IMR-90 (cell line): ENCODE data around the gene DNM3. TPM values are rescaled to one million over a fixed set of nuclear protein-coding genes. Genes with fewer than 3 reads are reported as not detected.

Source experiments
- ATAC-seq: fragments of 200-7000 bp; cut with Tn5 transposase; 2 replicates; pipeline ENCODE4 v1.9.1; 2020; ENCODE audit warnings: low read depth, mild to moderate bottlenecking, moderate library complexity
- BruUV-seq: library from RNA; stranded (reverse); fragments of 400-500 nt; replicated peaks from 2 replicates; lab custom pipeline; 2021; lab: Mats Ljungman, UMichigan
- CTCF ChIA-PET: fragments of 300-600 bp; formaldehyde crosslinking; extraction: SDS; loops from one replicate; lab custom pipeline; 2021; ENCODE audit warnings: antibody characterized with exemption; lab: Yijun Ruan, JAX
- POLR2A ChIA-PET: fragments of 300-600 bp; sonication (Branson Sonifier 250); formaldehyde crosslinking; loops from one replicate; lab custom pipeline; 2022; ENCODE audit warnings: antibody characterized with exemption; ENCODE audit not compliant: unreplicated experiment; lab: Charles Lee
- DNase-seq: peaks from one replicate; pipeline ENCODE4 v3.0.0; 2013
- H2AFZ ChIP-seq: replicated peaks from 2 replicates; pipeline ENCODE3; 2013; ENCODE audit warnings: low read length, mild to moderate bottlenecking; ENCODE audit not compliant: poor library complexity
- H2AK5ac ChIP-seq: 2 replicates; pipeline ENCODE4 v1.6.1; 2013; ENCODE audit warnings: low read depth, low read length, inconsistent platforms
- H2AK9ac ChIP-seq: replicated peaks from 2 replicates; pipeline ENCODE3; 2013; ENCODE audit warnings: mild to moderate bottlenecking, low read depth, low read length, moderate library complexity; ENCODE audit not compliant: poor library complexity
- H2BK120ac ChIP-seq: 2 replicates; pipeline ENCODE4 v1.6.1; 2013; ENCODE audit warnings: low read depth, low read length, inconsistent platforms
- H2BK15ac ChIP-seq: 3 replicates; pipeline ENCODE4 v1.6.1; 2013; ENCODE audit warnings: low read depth, low read length, inconsistent platforms
- H2BK20ac ChIP-seq: 2 replicates; pipeline ENCODE4 v1.6.1; 2013; ENCODE audit warnings: low read depth, mild to moderate bottlenecking, inconsistent platforms, low read length, moderate library complexity
- H2BK5ac ChIP-seq: 2 replicates; pipeline ENCODE4 v1.6.1; 2013; ENCODE audit warnings: mild to moderate bottlenecking, low read depth, low read length, inconsistent platforms; ENCODE audit not compliant: poor library complexity, severe bottlenecking
- H3K14ac ChIP-seq: replicated peaks from 2 replicates; pipeline ENCODE4 v1.6.1; 2013; ENCODE audit warnings: low read depth, low read length, inconsistent platforms
- H3K18ac ChIP-seq: 2 replicates; pipeline ENCODE4 v1.6.1; 2013; ENCODE audit warnings: low read depth, low read length, control low read depth
- H3K23ac ChIP-seq: 2 replicates; pipeline ENCODE4 v1.6.1; 2013; ENCODE audit warnings: low read depth, low read length, inconsistent platforms
- H3K27ac ChIP-seq: 2 replicates; pipeline ENCODE4 v1.5.1; 2013; ENCODE audit warnings: mild to moderate bottlenecking, control low read depth, low read length; ENCODE audit not compliant: insufficient read depth
- H3K27me3 ChIP-seq: 2 replicates; pipeline ENCODE4 v1.6.1; 2013; ENCODE audit warnings: low read length; ENCODE audit not compliant: control insufficient read depth, insufficient read depth
- H3K36me3 ChIP-seq: 2 replicates; pipeline ENCODE4 v1.6.1; 2013; ENCODE audit warnings: low read length, mixed read lengths; ENCODE audit not compliant: control insufficient read depth, insufficient read depth
- H3K4ac ChIP-seq: 2 replicates; pipeline ENCODE4 v1.6.1; 2013; ENCODE audit warnings: low read depth, low read length, inconsistent platforms
- H3K4me1 ChIP-seq: 2 replicates; pipeline ENCODE4 v1.6.1; 2013; ENCODE audit warnings: low read length, mixed read lengths; ENCODE audit not compliant: control insufficient read depth, insufficient read depth
- H3K4me2 ChIP-seq: 2 replicates; pipeline ENCODE4 v1.6.1; 2013; ENCODE audit warnings: low read depth, mild to moderate bottlenecking, control low read depth, low read length, moderate library complexity
- H3K4me3 ChIP-seq: 2 replicates; pipeline ENCODE4 v1.5.1; 2013; ENCODE audit warnings: low read depth, mild to moderate bottlenecking, control low read depth, low read length, moderate library complexity; ENCODE audit not compliant: insufficient read depth
- H3K56ac ChIP-seq: 2 replicates; pipeline ENCODE4 v1.6.1; 2013; ENCODE audit warnings: low read length, inconsistent platforms; ENCODE audit not compliant: insufficient read depth; ENCODE audit errors: extremely low read depth
- H3K79me1 ChIP-seq, 2 experiments: 2 replicates each; pipeline ENCODE4 v1.6.1; 2013; ENCODE audit warnings: low read length in 2 of 2, inconsistent platforms in 1 of 2, low read depth in 1 of 2
- H3K9ac ChIP-seq: 2 replicates; pipeline ENCODE4 v1.6.1; 2013; ENCODE audit warnings: low read depth, low read length, control low read depth
- H3K9me1 ChIP-seq: 2 replicates; pipeline ENCODE4 v1.6.1; 2013; ENCODE audit warnings: low read length, inconsistent platforms; ENCODE audit not compliant: insufficient read depth
- H3K9me3 ChIP-seq: 2 replicates; pipeline ENCODE4 v1.6.1; 2013; ENCODE audit warnings: low read length; ENCODE audit not compliant: control insufficient read depth, insufficient read depth
- H4K20me1 ChIP-seq: 2 replicates; pipeline ENCODE4 v1.6.1; 2013; ENCODE audit warnings: low read length, inconsistent platforms; ENCODE audit not compliant: insufficient read depth
- H4K5ac ChIP-seq: 2 replicates; pipeline ENCODE4 v1.6.1; 2013; ENCODE audit warnings: mild to moderate bottlenecking, low read depth, low read length, control low read depth
- H4K8ac ChIP-seq, 2 experiments: 2 replicates each; pipeline ENCODE4 v1.6.1; 2013; ENCODE audit warnings: low read depth in 2 of 2, low read length in 2 of 2, control low read depth in 1 of 2, inconsistent platforms in 1 of 2
- H4K91ac ChIP-seq: 2 replicates; pipeline ENCODE4 v1.6.1; 2013; ENCODE audit warnings: low read depth, low read length, inconsistent platforms; ENCODE audit not compliant: insufficient read depth
- BHLHE40 ChIP-seq: fragments of 150-350 bp; IDR thresholded peaks from 2 replicates; pipeline ENCODE4 v1.6.1; 2016; ENCODE audit warnings: mild to moderate bottlenecking, low read depth, low read length
- CEBPB ChIP-seq: IDR thresholded peaks from 2 replicates; pipeline ENCODE4 v1.6.1; 2012; ENCODE audit warnings: low read depth, low read length, improper control_type of control experiment
- CHD1 ChIP-seq: IDR thresholded peaks from 2 replicates; pipeline ENCODE4 v1.6.1; 2012; ENCODE audit warnings: low read depth, low read length, improper control_type of control experiment
- CTCF ChIP-seq: conservative IDR thresholded peaks from 2 replicates; pipeline ENCODE4 v1.5.1; 2012; ENCODE audit warnings: mild to moderate bottlenecking, low read depth, low read length, improper control_type of control experiment
- ELK1 ChIP-seq: fragments of 150-350 bp; IDR thresholded peaks from 2 replicates; pipeline ENCODE4 v1.6.1; 2016; ENCODE audit warnings: low read depth, mild to moderate bottlenecking, low read length, moderate library complexity, borderline replicate concordance
- FOS ChIP-seq: fragments of 150-350 bp; IDR thresholded peaks from 2 replicates; pipeline ENCODE4 v1.6.1; 2016; ENCODE audit warnings: low read depth, low read length
- MAFK ChIP-seq: IDR thresholded peaks from 2 replicates; pipeline ENCODE4 v1.6.1; 2012; ENCODE audit warnings: low read depth, low read length, improper control_type of control experiment
- MAZ ChIP-seq: IDR thresholded peaks from 2 replicates; pipeline ENCODE4 v1.6.1; 2012; ENCODE audit warnings: low read depth, mild to moderate bottlenecking, low read length, improper control_type of control experiment, moderate library complexity, borderline replicate concordance
- MXI1 ChIP-seq: IDR thresholded peaks from 2 replicates; pipeline ENCODE4 v1.6.1; 2012; ENCODE audit warnings: low read depth, mild to moderate bottlenecking, low read length, moderate library complexity, borderline replicate concordance
- NFE2L2 ChIP-seq: fragments of 150-350 bp; IDR thresholded peaks from 2 replicates; pipeline ENCODE4 v1.6.1; 2016; ENCODE audit warnings: low read depth, mild to moderate bottlenecking, low read length
- POLR2A ChIP-seq: IDR thresholded peaks from 2 replicates; pipeline ENCODE4 v1.6.1; 2012; ENCODE audit warnings: mild to moderate bottlenecking, low read depth, low read length
- RAD21 ChIP-seq: IDR thresholded peaks from 2 replicates; pipeline ENCODE4 v1.6.1; 2012; ENCODE audit warnings: low read length, improper control_type of control experiment
- RCOR1 ChIP-seq: IDR thresholded peaks from 2 replicates; pipeline ENCODE4 v1.6.1; 2012; ENCODE audit warnings: mild to moderate bottlenecking, low read length, improper control_type of control experiment; ENCODE audit not compliant: insufficient replicate concordance
- RFX5 ChIP-seq: IDR thresholded peaks from 2 replicates; pipeline ENCODE4 v1.8.0; 2012; ENCODE audit warnings: low read depth, mild to moderate bottlenecking, low read length, moderate library complexity
- SMC3 ChIP-seq: fragments of 150-350 bp; IDR thresholded peaks from 2 replicates; pipeline ENCODE4 v1.6.1; 2016; ENCODE audit warnings: low read depth, mild to moderate bottlenecking, antibody characterized with exemption, low read length, moderate library complexity
- USF2 ChIP-seq: fragments of 150-350 bp; IDR thresholded peaks from 2 replicates; pipeline ENCODE4 v1.6.1; 2017; ENCODE audit warnings: mild to moderate bottlenecking, antibody characterized with exemption, low read length, low read depth
- WGBS, 2 experiments: methylation state at CpG; one replicate each; pipeline versions ENCODE4 v1.1.5 to v1.1.7; 2013; ENCODE audit warnings: missing lambda C conversion rate in 2 of 2; ENCODE audit not compliant: insufficient read length in 1 of 2; ENCODE audit errors: extremely low coverage in 2 of 2; 5-methylcytosine and 5-hydroxymethylcytosine counted together
- dilution Hi-C: fragments of 300-500 bp; cut with HindIII; formaldehyde crosslinking; loops from one replicate; pipeline ENCODE4 v1.14.3; 2018; ENCODE audit warnings: low sequenced_read_pairs; ENCODE audit not compliant: unreplicated experiment
- in situ Hi-C: fragments of 300-500 bp; cut with MboI; formaldehyde crosslinking; loops from 3 replicates; pipeline ENCODE4 v1.14.3; 2019; ENCODE audit warnings: low sequenced_read_pairs, inconsistent platforms, mixed read lengths
- intact Hi-C: fragments of 100-400 bp; cut with micrococcal nuclease; formaldehyde crosslinking; loops from 2 replicates; pipeline ENCODE4 v1.10.0; 2022
- polyA plus RNA-seq, 3 experiments: library from polyadenylated mRNA; depleted of rRNA; stranded (reverse); fragments of >200 nt; gene quantifications; 2 replicates each; pipeline ENCODE4 v1.2.3, GENCODE V29; 2012; ENCODE audit warnings: low replicate concordance in 1 of 3
- total RNA-seq: library from RNA; depleted of rRNA; stranded (reverse); fragments of >200 nt; gene quantifications from 2 replicates; pipeline ENCODE4 v1.2.3, GENCODE V29; 2012

Gene DNM3
- total and polyA plus RNA-seq, 2 of the 4 experiments (the other 2 are of a cell fraction), result 0.36 TPM

- no peak overlapping the region for H3K27ac ChIP-seq
- no peak overlapping the region for H3K9ac ChIP-seq
- H2BK15ac ChIP-seq, result no peak overlapping the region; the same call in 2 of the 3 replicates
- H4K5ac ChIP-seq, result no peak overlapping the region
- no peak overlapping the region for H2AK9ac ChIP-seq
- in situ Hi-C loops (no loop called here), intact Hi-C loops (no loop called here), dilution Hi-C loops (no loop called here)
- ChIA-PET POLR2A (no interaction called here), CTCF (no interaction called here)
- H3K4ac ChIP-seq, result no peak overlapping the region
- H3K27me3 ChIP-seq, result no peaks in the 10 kb centered on the region
- H3K56ac ChIP-seq, result no peak overlapping the region
- ATAC-seq (no peak), DNase-seq (no peak)
- no peak overlapping the region for H2BK20ac ChIP-seq
- WGBS, 2 experiments, result no CpG with 5 or more reads among the region's 1 CpG
- no peak overlapping the region for H2BK120ac ChIP-seq
- no peak overlapping the region for H3K4me2 ChIP-seq
- no peak overlapping the region for H3K4me3 ChIP-seq
- TF ChIP-seq CTCF, result no peak
- no peak for TF ChIP-seq MAFK
- TF ChIP-seq NFE2L2, result no peak
- TF ChIP-seq BHLHE40, result no peak
- TF ChIP-seq RAD21, result no peak
- TF ChIP-seq MAZ, result no peak
- no peak for TF ChIP-seq USF2
- no peak for TF ChIP-seq POLR2A
- TF ChIP-seq MXI1, result no peak
- no peak for TF ChIP-seq SMC3
- no peak for TF ChIP-seq CHD1
- no peak for TF ChIP-seq RFX5
- TF ChIP-seq ELK1, result no peak
- no peak for TF ChIP-seq RCOR1
- TF ChIP-seq CEBPB, result no peak
- TF ChIP-seq FOS, result no peak
- no peaks in the 10 kb centered on the region for H4K20me1 ChIP-seq
- no peak overlapping the region for H3K14ac ChIP-seq
- H3K23ac ChIP-seq, result no peak overlapping the region
- H2AFZ ChIP-seq, result no peak overlapping the region
- peaks cover 21% of the 10 kb centered on the region for H3K4me1 ChIP-seq
- H3K18ac ChIP-seq, result 0 out of 2 replicates have a peak overlapping the region, but pooled peaks have one; percentile 25
- H3K36me3 ChIP-seq, result no peaks in the 10 kb centered on the region
- H4K91ac ChIP-seq, result no peak overlapping the region
- no TSS peak for BruUV-seq
- no peaks in the 10 kb centered on the region; the same call in 1 of the 2 replicates for H3K9me1 ChIP-seq
- H2BK5ac ChIP-seq, result no peak overlapping the region
- no peak overlapping the region; a peak in 1 of 4 replicates for H4K8ac ChIP-seq
- no peaks in the 10 kb centered on the region for H3K79me1 ChIP-seq
- H2AK5ac ChIP-seq, result no peak overlapping the region
- H3K9me3 ChIP-seq, result no peaks in the 10 kb centered on the region
These were observed 483.5 kb downstream of the DNM3 start for GRCh38 chr1:172324761-172325160.
